GM21786 (cell line): ENCODE measurements around the gene FBXW11.
A peak's percentile ranks its signal among the peaks of the same experiment; 100 is the strongest.

ENCODE experiments used
- ATAC-seq: cut with Tn5 transposase; IDR thresholded peaks from one replicate; pipeline ENCODE4 v1.9.1; 2021; ENCODE audit not compliant: unreplicated experiment

Gene FBXW11

GRCh38 chr5:171956314-171956713 lies 50.1 kb downstream of the FBXW11 start:
- no peak for ATAC-seq

- ATAC-seq: no peak
Measured at GRCh38 chr5:171955761-171956160, 50.7 kb downstream of the FBXW11 start.

- no peak for ATAC-seq
Measured at GRCh38 chr5:171954721-171955120, 51.7 kb downstream of the FBXW11 start.

- ATAC-seq: no peak
Measured at GRCh38 chr5:171953860-171954701, 52.4 kb downstream of the FBXW11 start.

- no peak for ATAC-seq
Measured at GRCh38 chr5:171952021-171952420, 54.4 kb downstream of the FBXW11 start.

- no peak for ATAC-seq
Measured at GRCh38 chr5:171951218-171951617, 55.2 kb downstream of the FBXW11 start.

- no peak for ATAC-seq
Measured at GRCh38 chr5:171946000-171946781, 60.2 kb downstream of the FBXW11 start.

- no peak for ATAC-seq
Measured at GRCh38 chr5:171945476-171945875, 61.0 kb downstream of the FBXW11 start.

- no peak for ATAC-seq
Measured at GRCh38 chr5:171945066-171945465, 61.4 kb downstream of the FBXW11 start.

GRCh38 chr5:171942112-171942516 lies 64.3 kb downstream of the FBXW11 start:
- ATAC-seq: peak; percentile 44

GRCh38 chr5:171941675-171942074 lies 64.8 kb downstream of the FBXW11 start:
- ATAC-seq: peak; percentile 17

- ATAC-seq: peak; percentile 49
Measured at GRCh38 chr5:171941275-171941674, 65.2 kb downstream of the FBXW11 start.

GRCh38 chr5:171939951-171940350 lies 66.5 kb downstream of the FBXW11 start:
- ATAC-seq: no peak

GRCh38 chr5:171938358-171938757 lies 68.1 kb downstream of the FBXW11 start:
- no peak for ATAC-seq

- ATAC-seq: no peak
Measured at GRCh38 chr5:171937351-171937750, 69.1 kb downstream of the FBXW11 start.

GRCh38 chr5:171934586-171934985 lies 71.9 kb downstream of the FBXW11 start:
- no peak for ATAC-seq

GRCh38 chr5:171931163-171931562 lies 75.3 kb downstream of the FBXW11 start:
- no peak for ATAC-seq

- ATAC-seq: no peak
Measured at GRCh38 chr5:171927345-171927941, 79.0 kb downstream of the FBXW11 start.

GRCh38 chr5:171926311-171926710 lies 80.1 kb downstream of the FBXW11 start:
- peak; percentile 72 for ATAC-seq

GRCh38 chr5:171924493-171925122 lies 81.8 kb downstream of the FBXW11 start:
- no peak for ATAC-seq

- no peak for ATAC-seq
Measured at GRCh38 chr5:171920765-171921391, 85.6 kb downstream of the FBXW11 start.
